Measurements from ENCODE around the gene KLHL29.

KLHL29 gene

DNA sequence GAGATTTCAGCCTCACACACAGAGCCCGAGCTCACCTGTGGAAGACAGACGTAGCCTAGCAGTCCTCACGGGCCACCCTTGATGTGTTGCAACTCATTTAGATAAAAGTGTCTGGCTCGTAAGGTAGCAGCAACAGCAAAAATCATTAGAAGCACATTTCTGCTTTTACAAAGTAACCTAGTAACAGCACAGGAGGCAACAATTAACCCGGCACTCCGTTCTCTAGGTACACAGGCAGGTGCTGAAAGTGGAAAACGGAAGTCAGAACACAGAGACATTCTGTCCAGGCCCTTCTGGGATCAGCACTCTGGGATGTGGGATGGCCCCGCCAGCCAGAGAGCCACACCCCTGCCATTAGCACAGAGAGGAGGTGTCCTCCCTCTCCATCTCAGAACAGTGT, 99.3 kb downstream of the KLHL29 start:
- TF ChIP-seq SIN3A (IDR thresholded peaks at IDR 0.05; ENCODE audit: borderline replicate concordance, insufficient read depth, low read length) = no peak
- TF ChIP-seq FOXP2 (optimal IDR thresholded peaks at IDR 0.05; ENCODE audit: borderline replicate concordance, extremely low read depth, extremely low read length, insufficient read depth) = no peak
- no peak for TF ChIP-seq POLR2AphosphoS5 (IDR thresholded peaks at IDR 0.05; ENCODE audit: low read depth, low read length)
- TF ChIP-seq TAF1 (IDR thresholded peaks at IDR 0.05; ENCODE audit: borderline replicate concordance, insufficient read depth, low read length) = no peak
- TF ChIP-seq, protein P1, sequence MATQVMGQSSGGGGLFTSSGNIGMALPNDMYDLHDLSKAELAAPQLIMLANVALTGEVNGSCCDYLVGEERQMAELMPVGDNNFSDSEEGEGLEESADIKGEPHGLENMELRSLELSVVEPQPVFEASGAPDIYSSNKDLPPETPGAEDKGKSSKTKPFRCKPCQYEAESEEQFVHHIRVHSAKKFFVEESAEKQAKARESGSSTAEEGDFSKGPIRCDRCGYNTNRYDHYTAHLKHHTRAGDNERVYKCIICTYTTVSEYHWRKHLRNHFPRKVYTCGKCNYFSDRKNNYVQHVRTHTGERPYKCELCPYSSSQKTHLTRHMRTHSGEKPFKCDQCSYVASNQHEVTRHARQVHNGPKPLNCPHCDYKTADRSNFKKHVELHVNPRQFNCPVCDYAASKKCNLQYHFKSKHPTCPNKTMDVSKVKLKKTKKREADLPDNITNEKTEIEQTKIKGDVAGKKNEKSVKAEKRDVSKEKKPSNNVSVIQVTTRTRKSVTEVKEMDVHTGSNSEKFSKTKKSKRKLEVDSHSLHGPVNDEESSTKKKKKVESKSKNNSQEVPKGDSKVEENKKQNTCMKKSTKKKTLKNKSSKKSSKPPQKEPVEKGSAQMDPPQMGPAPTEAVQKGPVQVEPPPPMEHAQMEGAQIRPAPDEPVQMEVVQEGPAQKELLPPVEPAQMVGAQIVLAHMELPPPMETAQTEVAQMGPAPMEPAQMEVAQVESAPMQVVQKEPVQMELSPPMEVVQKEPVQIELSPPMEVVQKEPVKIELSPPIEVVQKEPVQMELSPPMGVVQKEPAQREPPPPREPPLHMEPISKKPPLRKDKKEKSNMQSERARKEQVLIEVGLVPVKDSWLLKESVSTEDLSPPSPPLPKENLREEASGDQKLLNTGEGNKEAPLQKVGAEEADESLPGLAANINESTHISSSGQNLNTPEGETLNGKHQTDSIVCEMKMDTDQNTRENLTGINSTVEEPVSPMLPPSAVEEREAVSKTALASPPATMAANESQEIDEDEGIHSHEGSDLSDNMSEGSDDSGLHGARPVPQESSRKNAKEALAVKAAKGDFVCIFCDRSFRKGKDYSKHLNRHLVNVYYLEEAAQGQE (IDR thresholded peaks at IDR 0.05; ENCODE audit: insufficient read depth in 1 of 2, low read depth in 2 of 2, low read length in 2 of 2) = no peak

DNA sequence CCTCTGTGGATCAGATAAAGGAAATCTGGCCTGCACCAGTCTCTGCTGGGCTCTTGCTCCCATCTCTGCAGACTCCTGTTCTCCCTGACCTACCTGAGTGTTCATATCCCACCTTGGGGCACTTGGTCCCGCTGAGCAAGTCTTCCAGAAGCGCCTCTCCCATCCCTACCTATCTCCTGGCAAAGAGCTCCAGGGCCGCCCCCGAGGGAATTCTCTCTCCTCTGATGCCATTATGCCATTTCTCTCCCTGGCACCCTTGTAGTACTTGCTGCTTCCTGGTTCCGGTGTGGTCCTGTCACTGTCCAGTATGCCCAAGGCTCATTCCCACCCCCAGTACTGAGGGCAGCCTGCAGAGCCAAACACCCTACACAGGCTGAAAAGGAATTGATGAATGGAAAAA, 99.8 kb downstream of the KLHL29 start:
- TF ChIP-seq FOXP2 (optimal IDR thresholded peaks at IDR 0.05; ENCODE audit: borderline replicate concordance, extremely low read depth, extremely low read length, insufficient read depth) (no peak), TAF1 (IDR thresholded peaks at IDR 0.05; ENCODE audit: borderline replicate concordance, insufficient read depth, low read length) (no peak), POLR2AphosphoS5 (IDR thresholded peaks at IDR 0.05; ENCODE audit: low read depth, low read length) (no peak), SIN3A (IDR thresholded peaks at IDR 0.05; ENCODE audit: borderline replicate concordance, insufficient read depth, low read length) (no peak)

DNA sequence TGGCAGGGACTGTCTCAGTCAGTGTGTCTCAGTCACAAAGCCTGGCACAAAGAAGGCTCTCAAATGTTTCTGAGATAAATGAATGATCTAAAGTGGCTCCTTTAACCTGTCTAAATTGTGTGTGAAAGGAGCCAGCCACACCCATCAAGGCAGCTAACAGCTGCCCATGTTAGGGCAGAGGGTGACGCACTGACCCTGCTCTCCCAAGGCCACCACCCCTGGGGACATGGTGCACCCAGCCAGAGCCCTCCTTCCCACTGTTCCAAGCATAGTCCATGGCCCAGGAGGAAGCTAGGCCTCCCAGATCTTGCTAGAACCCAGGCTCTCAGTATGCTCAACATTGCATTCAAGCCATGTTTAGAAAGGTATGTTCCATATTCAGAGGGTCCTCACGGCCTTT, 100.3 kb downstream of the KLHL29 start:
- no peak for TF ChIP-seq FOXP2 (optimal IDR thresholded peaks at IDR 0.05; ENCODE audit: borderline replicate concordance, extremely low read depth, extremely low read length, insufficient read depth)
- TF ChIP-seq, protein P1 (IDR thresholded peaks at IDR 0.05; ENCODE audit: insufficient read depth in 1 of 2, low read depth in 2 of 2, low read length in 2 of 2) = no peak
- TF ChIP-seq SIN3A (IDR thresholded peaks at IDR 0.05; ENCODE audit: borderline replicate concordance, insufficient read depth, low read length) = no peak
- TF ChIP-seq TAF1 (IDR thresholded peaks at IDR 0.05; ENCODE audit: borderline replicate concordance, insufficient read depth, low read length) = no peak
- TF ChIP-seq POLR2AphosphoS5 (IDR thresholded peaks at IDR 0.05; ENCODE audit: low read depth, low read length) = no peak

DNA sequence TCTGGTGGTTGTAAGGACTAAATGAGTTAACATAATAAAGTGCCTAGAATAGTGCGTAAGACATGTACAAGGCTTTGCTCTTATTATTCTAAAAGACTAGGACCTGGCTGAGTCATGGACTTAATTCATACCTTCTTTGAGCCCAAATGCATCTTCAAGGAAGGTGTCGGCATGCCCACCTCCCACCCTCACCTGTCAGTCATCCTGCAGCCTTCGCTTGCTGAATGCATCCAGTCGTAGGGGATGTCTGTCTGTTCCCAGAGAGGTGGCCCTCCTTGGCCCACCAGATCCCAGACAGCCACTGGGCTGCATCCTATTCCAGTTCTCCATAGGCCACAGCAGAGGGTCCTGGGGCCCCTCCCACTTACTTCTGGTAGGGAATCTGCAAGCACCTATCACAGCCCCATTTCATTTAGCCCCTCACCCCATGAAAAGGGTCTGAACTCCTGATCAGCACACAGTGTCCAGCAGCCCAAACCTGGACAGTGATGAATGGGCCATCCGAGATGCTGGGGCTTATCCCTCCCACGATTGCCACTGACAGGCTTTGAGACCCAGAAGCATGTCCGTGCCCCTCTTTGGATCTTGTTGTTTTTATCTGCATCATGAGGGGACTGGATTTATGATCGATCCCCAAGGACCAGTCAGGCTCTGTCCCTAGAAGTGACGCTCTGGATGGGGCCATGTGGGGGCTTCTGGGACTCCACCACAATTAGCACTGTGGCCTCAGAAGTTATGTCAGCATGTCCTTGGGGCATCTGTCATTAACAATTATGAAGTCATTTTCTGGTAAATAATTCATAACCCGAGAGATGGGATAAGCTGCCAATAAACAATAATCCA, 101.1 kb downstream of the KLHL29 start:
- no peak for TF ChIP-seq SIN3A (IDR thresholded peaks at IDR 0.05; ENCODE audit: borderline replicate concordance, insufficient read depth, low read length)
- TF ChIP-seq POLR2AphosphoS5 (IDR thresholded peaks at IDR 0.05; ENCODE audit: low read depth, low read length) = no peak
- TF ChIP-seq, protein P1 (IDR thresholded peaks at IDR 0.05; ENCODE audit: insufficient read depth in 1 of 2, low read depth in 2 of 2, low read length in 2 of 2) = no peak

DNA sequence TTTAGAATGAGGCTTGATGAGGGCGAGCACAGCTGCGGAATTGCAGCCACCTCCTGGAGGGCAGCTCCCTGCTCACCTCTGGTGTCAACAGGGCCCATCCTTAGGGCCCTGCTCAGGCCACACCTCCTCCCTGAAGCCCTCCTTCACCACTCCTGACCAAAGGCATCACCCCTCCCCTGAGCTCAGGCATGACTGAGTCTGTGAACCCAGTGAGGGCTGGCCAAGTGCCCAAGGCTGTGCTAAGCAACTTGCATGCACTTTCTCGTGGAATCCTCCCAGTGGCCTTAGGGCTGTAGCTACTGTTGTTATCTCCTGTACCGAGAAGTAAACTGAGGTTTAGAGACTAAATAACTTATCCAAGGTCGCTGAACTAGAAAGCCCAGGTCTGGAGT, 101.7 kb downstream of the KLHL29 start:
- TF ChIP-seq, protein P1 (IDR thresholded peaks at IDR 0.05; ENCODE audit: insufficient read depth in 1 of 2, low read depth in 2 of 2, low read length in 2 of 2) = no peak
- TF ChIP-seq FOXP2 (optimal IDR thresholded peaks at IDR 0.05; ENCODE audit: borderline replicate concordance, extremely low read depth, extremely low read length, insufficient read depth) (no peak), TAF1 (IDR thresholded peaks at IDR 0.05; ENCODE audit: borderline replicate concordance, insufficient read depth, low read length) (no peak), SIN3A (IDR thresholded peaks at IDR 0.05; ENCODE audit: borderline replicate concordance, insufficient read depth, low read length) (no peak), POLR2AphosphoS5 (IDR thresholded peaks at IDR 0.05; ENCODE audit: low read depth, low read length) (no peak)
